Glomerular visceral epithelial cell (primary cell): ENCODE data around the gene SIGLEC6.
"Not testable (repeated sequence)": the region's sequence is repeated elsewhere in the genome, so short reads cannot be mapped to it uniquely, and the experiment has no call there.

Source experiments
- DNase-seq: peaks from one replicate; pipeline ENCODE4 v3.0.0-alpha.2; 2016; ENCODE audit errors: extremely low spot score

Gene SIGLEC6

GRCh38 chr19:51509823-51510660, 21.4 kb downstream of the SIGLEC6 start:
- DNase-seq: no peak

- DNase-seq: no peak
Measured at GRCh38 chr19:51508059-51508733, 23.3 kb downstream of the SIGLEC6 start.

GRCh38 chr19:51507640-51508058, 23.8 kb downstream of the SIGLEC6 start:
- DNase-seq: no peak

GRCh38 chr19:51507192-51507591, 24.3 kb downstream of the SIGLEC6 start:
- DNase-seq: no peak

- no peak for DNase-seq
Measured at GRCh38 chr19:51505904-51506303, 25.6 kb downstream of the SIGLEC6 start.

- DNase-seq: no peak
Measured at GRCh38 chr19:51503896-51504295, 27.6 kb downstream of the SIGLEC6 start.

- DNase-seq: no peak
Measured at GRCh38 chr19:51503286-51503817, 28.1 kb downstream of the SIGLEC6 start.

GRCh38 chr19:51501594-51502263, 29.7 kb downstream of the SIGLEC6 start, which contains the start of gene SIGLEC12:
Gene SIGLEC12 (minus strand): TSS chr19:51501800. CDS start chr19:51501733, 67 bp downstream.
- DNase-seq: no peak

- DNase-seq: not testable (repeated sequence)
Measured at GRCh38 chr19:51500931-51501330, 30.5 kb downstream of the SIGLEC6 start.

- DNase-seq: no peak
Measured at GRCh38 chr19:51497666-51498065, 33.8 kb downstream of the SIGLEC6 start.

- DNase-seq: no peak
Measured at GRCh38 chr19:51493776-51494175, 37.7 kb downstream of the SIGLEC6 start.

GRCh38 chr19:51491586-51491985, 39.9 kb downstream of the SIGLEC6 start:
- DNase-seq: no peak

GRCh38 chr19:51490676-51491075, 40.8 kb downstream of the SIGLEC6 start:
- no peak for DNase-seq

- DNase-seq: no peak
Measured at GRCh38 chr19:51489113-51489512, 42.4 kb downstream of the SIGLEC6 start.

GRCh38 chr19:51488491-51488890, 43.0 kb downstream of the SIGLEC6 start:
- no peak for DNase-seq

- no peak for DNase-seq
Measured at GRCh38 chr19:51485960-51486660, 45.4 kb downstream of the SIGLEC6 start.

GRCh38 chr19:51480590-51480989, 50.9 kb downstream of the SIGLEC6 start:
- DNase-seq: no peak

GRCh38 chr19:51479531-51480331, 51.7 kb downstream of the SIGLEC6 start:
- no peak for DNase-seq

GRCh38 chr19:51478381-51479234, 52.9 kb downstream of the SIGLEC6 start, which contains the start of gene CEACAM18:
Gene CEACAM18 (plus strand): TSS chr19:51478539.
- DNase-seq: no peak

- no peak for DNase-seq
Measured at GRCh38 chr19:51477344-51477743, 54.1 kb downstream of the SIGLEC6 start.
